Ovary (tissue), 9 donors: ENCODE measurements around the gene HIVEP3. TPM values are rescaled to one million over a fixed set of nuclear protein-coding genes. Genes with fewer than 3 reads are reported as not detected.

Source experiments
- DNase-seq, 5 donors: peaks; one replicate each; pipeline ENCODE4 v3.0.0-alpha.2; 2019 to 2020
- H3K27ac ChIP-seq, 2 donors: fragments of 200-600 bp; one replicate each; pipeline versions ENCODE4 v1.5.1 to v1.8.0; 2019 to 2022
- H3K27me3 ChIP-seq: fragments of 200-600 bp; one replicate; pipeline ENCODE4 v1.8.0; 2022
- H3K36me3 ChIP-seq: fragments of 200-600 bp; sonication (generic); one replicate; pipeline ENCODE4 v1.5.1; 2019
- H3K4me1 ChIP-seq: one replicate; pipeline ENCODE4 v1.8.1; 2013; ENCODE audit warnings: mild to moderate bottlenecking, moderate library complexity; ENCODE audit not compliant: insufficient read depth
- H3K4me3 ChIP-seq: fragments of 200-600 bp; sonication (generic); one replicate; pipeline ENCODE4 v1.5.1; 2017
- H3K9me3 ChIP-seq, 2 donors: fragments of 200-600 bp in 1 of 2; sonication (generic) in 1 of 2; one replicate each; pipeline versions ENCODE4 v1.5.1 to v1.8.1; 2013 to 2019; ENCODE audit warnings: mild to moderate bottlenecking in 1 of 2, moderate library complexity in 1 of 2
- EP300 ChIP-seq: sonication (generic); formaldehyde crosslinking; IDR thresholded peaks from one replicate; pipeline ENCODE4 v1.6.1; 2017; ENCODE audit warnings: antibody characterized with exemption
- POLR2A ChIP-seq: fragments of 450-650 bp; IDR thresholded peaks from one replicate; pipeline ENCODE4 v1.6.1; 2017; ENCODE audit warnings: antibody characterized with exemption, mild to moderate bottlenecking, moderate library complexity
- WGBS, 3 donors: extraction: QIAGEN DNeasy Blood & Tissue Kit in 1 of 3; methylation state at CpG; one replicate each; pipeline versions ENCODE4 v1.1.5 to v1.1.7; 2013 to 2017; 5-methylcytosine and 5-hydroxymethylcytosine counted together
- intact Hi-C, 4 donors: fragments of 100-400 bp; cut with DNase I; formaldehyde crosslinking; loops; one replicate each; pipeline versions ENCODE4 v1.11.0 to v1.15.1; 2022 to 2023
- polyA plus RNA-seq, 2 donors: library from polyadenylated mRNA; stranded (reverse); fragments of 200-250 nt in 1 of 2; fragments of 350-450 nt in 1 of 2; fragmentation: Illumina TruSeq in 1 of 2; extraction: RNeasy Lipid Tissue Mini Kit (QIAGEN cat#74804) in 1 of 2; gene quantifications; one replicate each; pipeline ENCODE4 v1.2.3, GENCODE V29; 2013 to 2014
- total RNA-seq, 7 donors: library from RNA; depleted of rRNA in 2 of 7; stranded (reverse); fragments of >200 nt in 2 of 7; fragmentation: NEBNext Ultra II Directional in 3 of 7; extraction: Animal tissue kit (Norgen Biotek cat#: 25700) in 3 of 7; gene quantifications; one replicate each; pipeline versions ENCODE4 v1.1.0 to v1.2.4, GENCODE V29; 2016 to 2023
- TF ChIP-seq, protein P1 (sequence below), 3 donors: fragments of 450-650 bp in 2 of 3; fragments of 200-600 bp in 1 of 3; IDR thresholded peaks; one replicate each; pipeline versions ENCODE4 v1.5.1 to v1.8.0; 2016 to 2022; ENCODE audit warnings: antibody characterized with exemption in 3 of 3, mild to moderate bottlenecking in 1 of 3
- donor health status: DM: no; HTN: no; CAD: no; lungs with moderate emphysema.
- donor health status: DM: no; HTN: no; CAD: no.
- donor health status: Bipolar disorder and iron deficiency.
- donor health status: DM: yes; HTN: yes; CAD: no.
- donor health status: DM: no; HTN: no; CAD: no.
- donor health status: DM: yes; HTN: yes; CAD: no.

HIVEP3 gene
- total and polyA plus RNA-seq, 9 donors = 3.0 to 7.5 (median 5.2) TPM

DNA sequence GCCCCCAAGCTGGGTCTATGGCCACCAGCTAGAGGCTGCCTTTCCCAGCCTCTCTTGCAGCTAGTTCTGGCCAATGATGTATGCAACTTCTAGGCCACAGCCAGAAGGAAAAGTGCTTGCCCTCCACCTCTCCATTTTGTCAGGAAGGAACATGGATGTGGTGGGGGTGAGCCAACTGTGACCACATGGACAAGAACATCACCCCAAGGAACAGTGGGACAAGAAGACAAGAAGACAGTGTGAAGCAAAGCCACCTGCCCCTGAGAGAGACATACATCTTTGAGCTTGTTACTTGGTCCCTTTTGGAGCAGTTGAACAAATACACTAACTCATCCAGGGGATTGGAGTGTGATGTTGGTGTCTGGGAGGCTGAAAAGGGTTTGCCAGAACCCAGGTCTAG is 328.4 kb downstream of the HIVEP3 start:
- H3K4me3 ChIP-seq = no peak overlapping the region
- no peaks in the 10 kb centered on the region for H3K27me3 ChIP-seq
- intact Hi-C loops = no loop called here
- H3K27ac ChIP-seq = no peak overlapping the region
- TF ChIP-seq, protein P1, sequence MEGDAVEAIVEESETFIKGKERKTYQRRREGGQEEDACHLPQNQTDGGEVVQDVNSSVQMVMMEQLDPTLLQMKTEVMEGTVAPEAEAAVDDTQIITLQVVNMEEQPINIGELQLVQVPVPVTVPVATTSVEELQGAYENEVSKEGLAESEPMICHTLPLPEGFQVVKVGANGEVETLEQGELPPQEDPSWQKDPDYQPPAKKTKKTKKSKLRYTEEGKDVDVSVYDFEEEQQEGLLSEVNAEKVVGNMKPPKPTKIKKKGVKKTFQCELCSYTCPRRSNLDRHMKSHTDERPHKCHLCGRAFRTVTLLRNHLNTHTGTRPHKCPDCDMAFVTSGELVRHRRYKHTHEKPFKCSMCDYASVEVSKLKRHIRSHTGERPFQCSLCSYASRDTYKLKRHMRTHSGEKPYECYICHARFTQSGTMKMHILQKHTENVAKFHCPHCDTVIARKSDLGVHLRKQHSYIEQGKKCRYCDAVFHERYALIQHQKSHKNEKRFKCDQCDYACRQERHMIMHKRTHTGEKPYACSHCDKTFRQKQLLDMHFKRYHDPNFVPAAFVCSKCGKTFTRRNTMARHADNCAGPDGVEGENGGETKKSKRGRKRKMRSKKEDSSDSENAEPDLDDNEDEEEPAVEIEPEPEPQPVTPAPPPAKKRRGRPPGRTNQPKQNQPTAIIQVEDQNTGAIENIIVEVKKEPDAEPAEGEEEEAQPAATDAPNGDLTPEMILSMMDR (IDR thresholded peaks at IDR 0.05) = no peak
- no peak for TF ChIP-seq POLR2A
- no peak for TF ChIP-seq EP300
- H3K9me3 ChIP-seq = no peaks in the 10 kb centered on the region
- no peaks in the 10 kb centered on the region for H3K4me1 ChIP-seq
- DNase-seq = no peak
- H3K36me3 ChIP-seq = no peaks in the 10 kb centered on the region

DNA sequence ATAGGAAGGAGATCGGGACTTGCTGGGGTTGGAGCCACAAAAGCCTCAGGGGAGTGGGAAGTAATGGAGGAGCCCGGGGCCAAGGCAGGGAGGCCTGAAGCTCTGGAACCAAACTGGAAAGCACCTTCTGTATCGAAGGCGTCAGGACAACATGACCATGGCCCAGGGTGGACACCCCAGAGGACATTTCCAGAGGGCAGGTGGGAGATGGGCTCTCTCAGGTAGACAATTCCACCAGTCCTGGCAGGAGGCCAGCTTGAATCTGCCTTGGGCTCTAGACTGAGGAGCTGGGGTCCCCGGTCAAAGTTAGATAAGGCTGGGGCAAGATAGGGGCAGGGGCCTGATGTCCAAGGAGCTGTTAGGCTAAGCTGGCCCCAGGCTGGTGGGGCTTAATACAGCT is 329.3 kb downstream of the HIVEP3 start:
- Histone ChIP-seq H3K27ac (no peak overlapping the region), H3K9me3 (no peaks in the 10 kb centered on the region), H3K36me3 (no peaks in the 10 kb centered on the region), H3K4me3 (no peak overlapping the region), H3K27me3 (no peaks in the 10 kb centered on the region), H3K4me1 (no peaks in the 10 kb centered on the region)
- TF ChIP-seq EP300 = no peak
- TF ChIP-seq, protein P1 (IDR thresholded peaks at IDR 0.05) = no peak
- no peak for TF ChIP-seq POLR2A
- no peak for DNase-seq
- 94 to 98% (median 96%) methylated on average over 5 of the region's 5 CpGs for WGBS, 3 donors
- intact Hi-C loops = no loop called here

DNA sequence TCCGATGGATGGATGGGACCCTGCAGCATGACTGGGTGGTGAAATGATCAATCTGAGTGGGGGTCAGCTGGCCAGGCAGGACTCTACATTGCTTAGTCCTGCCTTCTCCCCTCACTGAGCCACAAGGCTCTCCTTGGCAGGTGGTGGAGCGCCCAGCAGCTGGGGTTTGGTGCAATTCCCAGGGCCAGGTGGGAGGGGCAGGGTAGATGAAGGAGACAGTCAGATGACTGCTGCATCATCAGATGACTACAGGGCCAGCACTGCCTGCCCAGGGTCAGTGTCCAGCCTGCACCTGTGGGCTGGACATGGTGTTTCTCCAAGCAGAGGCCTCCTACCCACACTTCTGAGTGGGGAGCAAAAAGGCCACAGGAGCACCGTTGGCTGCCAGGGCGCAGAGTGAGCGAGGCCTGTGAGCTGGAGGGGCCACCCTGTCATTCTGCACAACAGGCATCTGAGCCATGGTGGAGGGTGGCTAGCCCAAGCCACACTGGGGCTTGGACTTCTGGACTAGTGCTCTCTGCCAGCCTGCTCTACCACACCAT is 330.3 kb downstream of the HIVEP3 start:
- H3K4me3 ChIP-seq = no peak overlapping the region
- H3K27ac ChIP-seq = no peak overlapping the region
- TF ChIP-seq EP300 = no peak
- TF ChIP-seq POLR2A = no peak
- TF ChIP-seq, protein P1 (IDR thresholded peaks at IDR 0.05) = no peak
- H3K27me3 ChIP-seq = no peaks in the 10 kb centered on the region
- H3K4me1 ChIP-seq = no peaks in the 10 kb centered on the region
- no peak for DNase-seq
- WGBS, 3 donors = 95 to 98% (median 97%) methylated on average over 5 of the region's 5 CpGs
- H3K9me3 ChIP-seq = no peaks in the 10 kb centered on the region
- intact Hi-C loops = no loop called here
- H3K36me3 ChIP-seq = no peaks in the 10 kb centered on the region

DNA sequence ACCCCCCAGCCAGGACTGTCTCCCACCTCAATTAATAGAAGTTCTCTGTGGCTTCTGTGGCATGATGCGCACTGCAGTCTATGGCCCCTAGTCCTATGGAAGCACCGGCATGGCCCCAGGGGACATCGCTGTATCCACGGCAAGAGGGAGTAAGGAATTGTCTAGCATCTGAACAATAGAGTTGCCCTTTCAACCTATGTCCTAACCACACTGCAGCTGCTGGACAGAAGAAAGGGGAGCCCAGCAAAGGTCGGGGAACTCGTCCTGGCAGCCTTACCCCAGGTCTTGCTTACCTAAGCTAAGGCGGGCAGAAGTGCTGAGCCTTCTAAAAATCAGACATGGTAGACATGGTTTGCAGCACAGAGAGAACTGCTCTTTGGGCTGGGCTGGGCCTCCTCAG is 330.9 kb downstream of the HIVEP3 start:
- no peak for DNase-seq
- WGBS, 3 donors = 92 to 97% (median 96%) methylated on average over 7 of the region's 7 CpGs
- TF ChIP-seq EP300 (no peak), POLR2A (no peak)
- TF ChIP-seq, protein P1 (IDR thresholded peaks at IDR 0.05) = no peak
- no peak overlapping the region for H3K4me3 ChIP-seq
- H3K36me3 ChIP-seq = no peaks in the 10 kb centered on the region
- intact Hi-C loops = no loop called here
- H3K9me3 ChIP-seq = no peaks in the 10 kb centered on the region
- no peaks in the 10 kb centered on the region for H3K4me1 ChIP-seq
- no peaks in the 10 kb centered on the region for H3K27me3 ChIP-seq
- H3K27ac ChIP-seq = no peak overlapping the region
